Stimulated activated CD4-positive, alpha-beta T cell treated with anti-CD3 and anti-CD28 coated beads, Interleukin-4, amount 100 ng/mL, for 24 hours (primary cell): Measurements from ENCODE around the gene ZFP36.

Source experiments
- DNase-seq: peaks from one replicate; pipeline ENCODE4 v3.0.0-alpha.2; 2020

The ZFP36 gene

GRCh38 chr19:39405958-39406655 is 540 bp upstream of the ZFP36 start:
- peak; percentile 82 for DNase-seq

- no peak for DNase-seq
Measured at GRCh38 chr19:39407410-39407659, 688 bp downstream of the ZFP36 start.

- DNase-seq: peak; percentile 59
Measured at GRCh38 chr19:39407660-39408391, 1.2 kb downstream of the ZFP36 start.

GRCh38 chr19:39408392-39409207 is 2.0 kb downstream of the ZFP36 start:
- no peak for DNase-seq

GRCh38 chr19:39409208-39410016 is 2.8 kb downstream of the ZFP36 start:
- DNase-seq: peak; percentile 75

- peak; percentile 59 for DNase-seq
Measured at GRCh38 chr19:39410017-39410830, 3.6 kb downstream of the ZFP36 start.

GRCh38 chr19:39410831-39411080 is 4.1 kb downstream of the ZFP36 start:
- no peak for DNase-seq

- DNase-seq: no peak
Measured at GRCh38 chr19:39411081-39411831, 4.6 kb downstream of the ZFP36 start.

- peak; percentile 93 for DNase-seq
Measured at GRCh38 chr19:39411832-39412099, 5.1 kb downstream of the ZFP36 start.

- DNase-seq: peak; percentile 97
Measured at GRCh38 chr19:39412100-39412866, 5.6 kb downstream of the ZFP36 start, which contains the start of gene PLEKHG2. PLEKHG2 (plus strand) TSS chr19:39412669; CDS start chr19:39414087, 1,418 bp downstream.

- DNase-seq: no peak
Measured at GRCh38 chr19:39412867-39413271, 6.2 kb downstream of the ZFP36 start.

GRCh38 chr19:39413272-39413910 is 6.7 kb downstream of the ZFP36 start:
- DNase-seq: no peak

GRCh38 chr19:39413911-39414608 is 7.4 kb downstream of the ZFP36 start:
- DNase-seq: no peak

GRCh38 chr19:39415111-39416046 is 8.7 kb downstream of the ZFP36 start:
- no peak for DNase-seq

GRCh38 chr19:39416152-39417120 is 9.8 kb downstream of the ZFP36 start:
- DNase-seq: no peak

- DNase-seq: no peak
Measured at GRCh38 chr19:39417463-39418181, 11.0 kb downstream of the ZFP36 start.

GRCh38 chr19:39419003-39419402 is 12.4 kb downstream of the ZFP36 start:
- no peak for DNase-seq
